K562 (cell line): ENCODE results near the gene GHR. TPM values are rescaled to one million over a fixed set of nuclear protein-coding genes. Genes with fewer than 3 reads are reported as not detected.
A peak's percentile ranks its signal among the peaks of the same experiment; 100 is the strongest.

Experiments used
- ATAC-seq: fragments of 200-7000 bp; cut with Tn5 transposase; 3 replicates; pipeline ENCODE4 v1.9.1; 2020; ENCODE audit warnings: moderate library complexity
- BruUV-seq: library from RNA; stranded (reverse); fragments of 400-500 nt; replicated peaks from 2 replicates; lab custom pipeline; 2021; lab: Mats Ljungman, UMichigan
- CTCF ChIA-PET: fragments of 300-600 bp; formaldehyde crosslinking; extraction: SDS; loops from one replicate; lab custom pipeline; 2021; ENCODE audit warnings: low intra/inter-chr PET ratio; lab: Yijun Ruan, JAX
- POLR2A ChIA-PET: fragments of 300-600, 350-650 bp; sonication (Branson Sonifier 250); formaldehyde crosslinking; extraction: SDS; loops from one replicate; lab custom pipeline; 2021; ENCODE audit warnings: antibody characterized with exemption, inconsistent platforms; lab: Yijun Ruan, JAX
- DNase-seq, 4 experiments: peaks; one replicate each; pipeline versions ENCODE4 v3.0.0 to v3.0.0-alpha.2; 2011 to 2018; ENCODE audit warnings: low spot score in 3 of 4, mixed read lengths in 3 of 4; ENCODE audit errors: extremely low read depth in 1 of 4
- FAIRE-seq: peaks from 2 replicates; lab custom pipeline; 2011; peaks lifted over from hg19 to GRCh38; lab: Jason Lieb, UNC
- H2AFZ ChIP-seq: 2 replicates; pipeline ENCODE4 v1.6.0; 2011; ENCODE audit warnings: low read depth, low read length, control low read depth, inconsistent platforms
- H3K27ac ChIP-seq: fragments of 200-600 bp; 3 replicates; pipeline ENCODE4 v1.8.0; 2011; ENCODE audit warnings: low read depth, mild to moderate bottlenecking, control low read depth, inconsistent platforms, low read length, moderate library complexity, mixed read lengths; ENCODE audit errors: extremely low read depth
- H3K27me3 ChIP-seq, 2 experiments: fragments of 300-600 bp in 1 of 2; 2 replicates in 1 of 2; 3 replicates in 1 of 2; pipeline versions ENCODE4 v1.6.0 to v1.8.0; 2011; ENCODE audit warnings: inconsistent platforms in 2 of 2, low read length in 2 of 2, mild to moderate bottlenecking in 1 of 2, mixed read lengths in 1 of 2, moderate library complexity in 1 of 2; ENCODE audit not compliant: control insufficient read depth in 2 of 2, insufficient read depth in 2 of 2
- H3K36me3 ChIP-seq: fragments of 300-600 bp; 3 replicates; pipeline ENCODE4 v1.8.0; 2011; ENCODE audit warnings: mild to moderate bottlenecking, low read length, inconsistent platforms; ENCODE audit not compliant: control insufficient read depth, insufficient read depth
- H3K4me1 ChIP-seq, 2 experiments: fragments of 200-600 bp in 1 of 2; replicated peaks in 1 of 2; 2 replicates in 1 of 2; 3 replicates in 1 of 2; pipeline versions ENCODE4 v1.5.1 to v1.8.0; 2011; ENCODE audit warnings: inconsistent platforms in 2 of 2, low read length in 2 of 2, mild to moderate bottlenecking in 1 of 2, mixed read lengths in 1 of 2, moderate library complexity in 1 of 2; ENCODE audit not compliant: control insufficient read depth in 2 of 2, insufficient read depth in 2 of 2
- H3K4me2 ChIP-seq: 2 replicates; pipeline ENCODE4 v1.6.1; 2011; ENCODE audit warnings: low read length, control low read depth, inconsistent platforms, mixed read lengths; ENCODE audit not compliant: insufficient read depth
- H3K4me3 ChIP-seq: fragments of 200-600 bp; sonication (generic), shearing (Covaris generic); 2 replicates; pipeline ENCODE4 v1.5.1; 2016; ENCODE audit warnings: control low read depth, inconsistent platforms
- H3K79me2 ChIP-seq: fragments of 200-600 bp; 3 replicates; pipeline ENCODE4 v1.8.0; 2011; ENCODE audit warnings: low read length, inconsistent platforms; ENCODE audit not compliant: control insufficient read depth, insufficient read depth
- H3K9ac ChIP-seq, 2 experiments: 2 replicates each; pipeline versions ENCODE4 v1.6.0 to v1.6.1; 2011; ENCODE audit warnings: low read depth in 2 of 2, low read length in 2 of 2, control low read depth in 1 of 2, inconsistent platforms in 1 of 2, mild to moderate bottlenecking in 1 of 2, mixed read lengths in 1 of 2; ENCODE audit not compliant: insufficient read depth in 1 of 2
- H3K9me1 ChIP-seq: one replicate; pipeline ENCODE4 v1.6.0; 2011; ENCODE audit warnings: inconsistent platforms, mild to moderate bottlenecking, low read length, moderate library complexity; ENCODE audit not compliant: control insufficient read depth, insufficient read depth
- H3K9me3 ChIP-seq: replicated peaks from 2 replicates; pipeline ENCODE4 v1.5.1; 2011; ENCODE audit warnings: low read depth, low read length, inconsistent platforms; ENCODE audit not compliant: control insufficient read depth, insufficient read depth
- H4K20me1 ChIP-seq: replicated peaks from 2 replicates; pipeline ENCODE4 v1.6.1; 2011; ENCODE audit warnings: low read length, inconsistent platforms, mixed read lengths; ENCODE audit not compliant: control insufficient read depth, insufficient read depth
- BRD4 ChIP-seq: fragments of 200-600 bp; sonication (generic); IDR thresholded peaks from 2 replicates; pipeline ENCODE4 v1.6.1; 2017; ENCODE audit warnings: inconsistent platforms
- GTF2E2 ChIP-seq: fragments of 200-800 bp; sonication (Bioruptor generic); IDR thresholded peaks from 2 replicates; pipeline ENCODE4 v1.6.1; 2016; ENCODE audit warnings: missing genetic modification characterization, missing compliant biosample characterization
- KLF16 ChIP-seq: IDR thresholded peaks from 2 replicates; pipeline ENCODE4 v1.6.1; 2016; ENCODE audit warnings: antibody characterized with exemption
- KLF6 ChIP-seq: fragments of 250-450 bp; sonication (Bioruptor Pico); IDR thresholded peaks from 2 replicates; pipeline ENCODE4 v1.4.0; 2020; ENCODE audit warnings: mild to moderate bottlenecking, moderate library complexity, borderline replicate concordance
- RAD21 ChIP-seq, 2 experiments: fragments of 250-450 bp in 1 of 2; fragments of 450-650 bp in 1 of 2; sonication (Bioruptor Pico) in 1 of 2; formaldehyde crosslinking in 1 of 2; IDR thresholded peaks in 1 of 2; conservative IDR thresholded peaks in 1 of 2; 2 replicates each; pipeline versions ENCODE4 v1.4.0 to v1.8.0; 2020 to 2022; ENCODE audit warnings: mild to moderate bottlenecking in 2 of 2, moderate library complexity in 1 of 2
- SMC3 ChIP-seq: conservative IDR thresholded peaks from 2 replicates; pipeline ENCODE4 v1.6.1; 2011; ENCODE audit warnings: low read depth, low read length, improper control_type of control experiment; ENCODE audit not compliant: insufficient read depth
- ZNF764 ChIP-seq: fragments of 250-450 bp; sonication (Bioruptor Pico); IDR thresholded peaks from 2 replicates; pipeline ENCODE4 v1.4.0; 2020; ENCODE audit warnings: low read depth, mild to moderate bottlenecking, moderate library complexity
- WGBS: fragments of 100-300 bp; shearing (Covaris generic); methylation state at CpG from one replicate; pipeline ENCODE4 v1.1.6; 2016; ENCODE audit warnings: low coverage, mixed read lengths; ENCODE audit not compliant: insufficient coverage; ENCODE audit errors: missing lambda C conversion rate; 5-methylcytosine and 5-hydroxymethylcytosine counted together
- in situ Hi-C: fragments of 300-500 bp; cut with MboI; formaldehyde crosslinking; loops from 4 replicates; pipeline ENCODE4 v1.15.0; 2018; ENCODE audit warnings: inconsistent platforms, mixed read lengths
- intact Hi-C: fragments of 100-400 bp; cut with micrococcal nuclease; formaldehyde crosslinking; loops from 2 replicates; pipeline ENCODE4 v1.14.2; 2022
- polyA plus RNA-seq, 8 experiments: library from polyadenylated mRNA; depleted of rRNA in 4 of 8; stranded (reverse) in 5 of 8; unstranded in 3 of 8; fragments of >200 nt; fragmentation: Nextera tagmentation in 2 of 8; fragmentation: Illumina TruSeq in 1 of 8; extraction: Ambion mirVana in 2 of 8; extraction: Trizol in 1 of 8; gene quantifications; 2 replicates each; pipeline versions ENCODE4 v1.2.1 to v1.2.3, GENCODE V29; 2011 to 2014; ENCODE audit warnings: inconsistent platforms in 1 of 8, missing spikeins in 1 of 8
- total RNA-seq, 7 experiments: library from RNA; depleted of rRNA in 6 of 7; stranded (reverse); fragments of >200 nt in 6 of 7; fragmentation: Illumina TruSeq in 2 of 7; extraction: Trizol in 2 of 7; gene quantifications; 2 replicates each; pipeline versions ENCODE4 v1.2.1 to v1.2.3, GENCODE V29; 2011 to 2021; ENCODE audit warnings: low replicate concordance in 1 of 7
- TF ChIP-seq, protein P1 (sequence below): fragments of 250-450 bp; sonication (Bioruptor Pico); IDR thresholded peaks from 2 replicates; pipeline ENCODE4 v1.8.0; 2022; ENCODE audit warnings: inconsistent platforms, mild to moderate bottlenecking, moderate library complexity, borderline replicate concordance
- TF ChIP-seq, protein P2 (sequence below), 3 experiments: IDR thresholded peaks in 2 of 3; conservative IDR thresholded peaks in 1 of 3; 2 replicates each; pipeline ENCODE4 v1.5.1; 2011 to 2012; ENCODE audit warnings: low read length in 3 of 3, mild to moderate bottlenecking in 3 of 3, control low read depth in 2 of 3, improper control_type of control experiment in 1 of 3, inconsistent platforms in 1 of 3, low read depth in 1 of 3, mixed read lengths in 1 of 3, moderate library complexity in 1 of 3; ENCODE audit not compliant: insufficient read depth in 2 of 3
- TF ChIP-seq, protein P3 (sequence below), 2 experiments: fragments of 450-650 bp; formaldehyde crosslinking in 1 of 2; IDR thresholded peaks; 2 replicates each; pipeline versions ENCODE4 v1.4.0 to v1.6.1; 2014 to 2020; ENCODE audit warnings: mild to moderate bottlenecking in 2 of 2, borderline replicate concordance in 1 of 2, low read depth in 1 of 2

GHR gene
- total and polyA plus RNA-seq, 9 of the 15 experiments (the other 6 are each of a cell fraction or from before 2014, with no cell fraction given) = 0.01 to 0.13 (median 0.07) TPM; not detected in 5

DNA sequence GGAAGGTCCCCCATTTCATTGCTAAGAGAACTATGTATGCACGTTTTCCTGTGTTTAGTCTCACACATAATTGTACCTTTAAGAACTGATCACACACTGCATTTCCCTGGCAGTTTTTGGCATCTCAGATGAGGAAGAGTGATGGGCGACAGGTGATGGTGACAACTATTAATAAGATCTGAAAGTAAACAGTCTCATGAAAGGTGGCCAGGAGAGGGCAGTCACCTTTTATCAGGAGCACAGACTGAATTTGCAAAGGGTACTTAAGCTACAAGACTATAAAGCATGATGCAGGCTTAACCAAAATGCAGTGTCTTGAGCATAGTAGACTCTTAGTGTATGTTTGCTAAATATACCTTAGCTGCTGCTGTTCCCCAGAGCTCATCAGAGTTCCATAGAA is 91.5 kb downstream of the GHR start:
- no peaks in the 10 kb centered on the region for H3K36me3 ChIP-seq
- no peak for FAIRE-seq
- no peaks in the 10 kb centered on the region for H3K9me3 ChIP-seq
- no peak overlapping the region for H2AFZ ChIP-seq
- no TSS peak for BruUV-seq
- in situ Hi-C loops = no loop called here
- ChIA-PET POLR2A (no interaction called here), CTCF (interaction anchor here (0.7 to 1.5 kb wide), 4 partner anchors 68 to 375 kb away, joined by 4 to 13 read pairs (median 4); no protein-coding TSS in a partner anchor)
- no peaks in the 10 kb centered on the region for H3K79me2 ChIP-seq
- H3K4me2 ChIP-seq = no peak overlapping the region
- H3K4me3 ChIP-seq = no peak overlapping the region
- WGBS = 0% methylated on average over 2 of the region's 2 CpGs
- ATAC-seq = peak; percentile 64
- H3K9me1 ChIP-seq = no peaks in the 10 kb centered on the region
- no peaks in the 10 kb centered on the region for H3K27me3 ChIP-seq
- DNase-seq = peak in 1 of 4 experiments; percentile 30
- H3K4me1 ChIP-seq = no peaks in the 10 kb centered on the region
- no peaks in the 10 kb centered on the region for H4K20me1 ChIP-seq
- H3K9ac ChIP-seq = no peak overlapping the region
- no peak overlapping the region for H3K27ac ChIP-seq
- intact Hi-C loops = loop anchor here (5.0 kb wide), 2 partner anchors 123 to 253 kb away; no protein-coding TSS in a partner anchor
- TF ChIP-seq RAD21 (CRISPR knock-in tag; conservative IDR thresholded peaks at IDR 0.05 in 1 of 2, IDR thresholded peaks at IDR 0.05 in 1 of 2) (peak; percentile 31 to 54), KLF16 (no peak), KLF6 (no peak), BRD4 (no peak), SMC3 (0 out of 2 replicates have a peak, but pooled peaks have one; percentile 12), GTF2E2 (tag) (no peak), ZNF764 (CRISPR knock-in tag) (no peak)
- TF ChIP-seq, protein P1, sequence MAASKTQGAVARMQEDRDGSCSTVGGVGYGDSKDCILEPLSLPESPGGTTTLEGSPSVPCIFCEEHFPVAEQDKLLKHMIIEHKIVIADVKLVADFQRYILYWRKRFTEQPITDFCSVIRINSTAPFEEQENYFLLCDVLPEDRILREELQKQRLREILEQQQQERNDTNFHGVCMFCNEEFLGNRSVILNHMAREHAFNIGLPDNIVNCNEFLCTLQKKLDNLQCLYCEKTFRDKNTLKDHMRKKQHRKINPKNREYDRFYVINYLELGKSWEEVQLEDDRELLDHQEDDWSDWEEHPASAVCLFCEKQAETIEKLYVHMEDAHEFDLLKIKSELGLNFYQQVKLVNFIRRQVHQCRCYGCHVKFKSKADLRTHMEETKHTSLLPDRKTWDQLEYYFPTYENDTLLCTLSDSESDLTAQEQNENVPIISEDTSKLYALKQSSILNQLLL (CRISPR knock-in tag) = no peak
- TF ChIP-seq, protein P2, sequence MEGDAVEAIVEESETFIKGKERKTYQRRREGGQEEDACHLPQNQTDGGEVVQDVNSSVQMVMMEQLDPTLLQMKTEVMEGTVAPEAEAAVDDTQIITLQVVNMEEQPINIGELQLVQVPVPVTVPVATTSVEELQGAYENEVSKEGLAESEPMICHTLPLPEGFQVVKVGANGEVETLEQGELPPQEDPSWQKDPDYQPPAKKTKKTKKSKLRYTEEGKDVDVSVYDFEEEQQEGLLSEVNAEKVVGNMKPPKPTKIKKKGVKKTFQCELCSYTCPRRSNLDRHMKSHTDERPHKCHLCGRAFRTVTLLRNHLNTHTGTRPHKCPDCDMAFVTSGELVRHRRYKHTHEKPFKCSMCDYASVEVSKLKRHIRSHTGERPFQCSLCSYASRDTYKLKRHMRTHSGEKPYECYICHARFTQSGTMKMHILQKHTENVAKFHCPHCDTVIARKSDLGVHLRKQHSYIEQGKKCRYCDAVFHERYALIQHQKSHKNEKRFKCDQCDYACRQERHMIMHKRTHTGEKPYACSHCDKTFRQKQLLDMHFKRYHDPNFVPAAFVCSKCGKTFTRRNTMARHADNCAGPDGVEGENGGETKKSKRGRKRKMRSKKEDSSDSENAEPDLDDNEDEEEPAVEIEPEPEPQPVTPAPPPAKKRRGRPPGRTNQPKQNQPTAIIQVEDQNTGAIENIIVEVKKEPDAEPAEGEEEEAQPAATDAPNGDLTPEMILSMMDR (IDR thresholded peaks at IDR 0.05 in 2 of 3, conservative IDR thresholded peaks at IDR 0.05 in 1 of 3; ENCODE audit: insufficient read depth in 2 of 3, low read depth in 1 of 3, low read length in 3 of 3) = peak; percentile 13 to 41 (median 36); a peak in 3 of 6 replicates
- TF ChIP-seq, protein P3, sequence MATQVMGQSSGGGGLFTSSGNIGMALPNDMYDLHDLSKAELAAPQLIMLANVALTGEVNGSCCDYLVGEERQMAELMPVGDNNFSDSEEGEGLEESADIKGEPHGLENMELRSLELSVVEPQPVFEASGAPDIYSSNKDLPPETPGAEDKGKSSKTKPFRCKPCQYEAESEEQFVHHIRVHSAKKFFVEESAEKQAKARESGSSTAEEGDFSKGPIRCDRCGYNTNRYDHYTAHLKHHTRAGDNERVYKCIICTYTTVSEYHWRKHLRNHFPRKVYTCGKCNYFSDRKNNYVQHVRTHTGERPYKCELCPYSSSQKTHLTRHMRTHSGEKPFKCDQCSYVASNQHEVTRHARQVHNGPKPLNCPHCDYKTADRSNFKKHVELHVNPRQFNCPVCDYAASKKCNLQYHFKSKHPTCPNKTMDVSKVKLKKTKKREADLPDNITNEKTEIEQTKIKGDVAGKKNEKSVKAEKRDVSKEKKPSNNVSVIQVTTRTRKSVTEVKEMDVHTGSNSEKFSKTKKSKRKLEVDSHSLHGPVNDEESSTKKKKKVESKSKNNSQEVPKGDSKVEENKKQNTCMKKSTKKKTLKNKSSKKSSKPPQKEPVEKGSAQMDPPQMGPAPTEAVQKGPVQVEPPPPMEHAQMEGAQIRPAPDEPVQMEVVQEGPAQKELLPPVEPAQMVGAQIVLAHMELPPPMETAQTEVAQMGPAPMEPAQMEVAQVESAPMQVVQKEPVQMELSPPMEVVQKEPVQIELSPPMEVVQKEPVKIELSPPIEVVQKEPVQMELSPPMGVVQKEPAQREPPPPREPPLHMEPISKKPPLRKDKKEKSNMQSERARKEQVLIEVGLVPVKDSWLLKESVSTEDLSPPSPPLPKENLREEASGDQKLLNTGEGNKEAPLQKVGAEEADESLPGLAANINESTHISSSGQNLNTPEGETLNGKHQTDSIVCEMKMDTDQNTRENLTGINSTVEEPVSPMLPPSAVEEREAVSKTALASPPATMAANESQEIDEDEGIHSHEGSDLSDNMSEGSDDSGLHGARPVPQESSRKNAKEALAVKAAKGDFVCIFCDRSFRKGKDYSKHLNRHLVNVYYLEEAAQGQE (IDR thresholded peaks at IDR 0.05; ENCODE audit: borderline replicate concordance) = peak; percentile 35; the same call in 1 of the 2 replicates
- TF ChIP-seq, protein P3 (CRISPR knock-in tag; IDR thresholded peaks at IDR 0.05; ENCODE audit: low read depth) = no peak
